ENCODE measurements around the gene POU2F2. TPM values are rescaled to one million over a fixed set of nuclear protein-coding genes. Genes with fewer than 3 reads are reported as not detected.

Gene POU2F2
- polyA plus RNA-seq, 2 of the 4 experiments (the other 2 are of a cell fraction), result 0.16 to 0.28 TPM

DNA sequence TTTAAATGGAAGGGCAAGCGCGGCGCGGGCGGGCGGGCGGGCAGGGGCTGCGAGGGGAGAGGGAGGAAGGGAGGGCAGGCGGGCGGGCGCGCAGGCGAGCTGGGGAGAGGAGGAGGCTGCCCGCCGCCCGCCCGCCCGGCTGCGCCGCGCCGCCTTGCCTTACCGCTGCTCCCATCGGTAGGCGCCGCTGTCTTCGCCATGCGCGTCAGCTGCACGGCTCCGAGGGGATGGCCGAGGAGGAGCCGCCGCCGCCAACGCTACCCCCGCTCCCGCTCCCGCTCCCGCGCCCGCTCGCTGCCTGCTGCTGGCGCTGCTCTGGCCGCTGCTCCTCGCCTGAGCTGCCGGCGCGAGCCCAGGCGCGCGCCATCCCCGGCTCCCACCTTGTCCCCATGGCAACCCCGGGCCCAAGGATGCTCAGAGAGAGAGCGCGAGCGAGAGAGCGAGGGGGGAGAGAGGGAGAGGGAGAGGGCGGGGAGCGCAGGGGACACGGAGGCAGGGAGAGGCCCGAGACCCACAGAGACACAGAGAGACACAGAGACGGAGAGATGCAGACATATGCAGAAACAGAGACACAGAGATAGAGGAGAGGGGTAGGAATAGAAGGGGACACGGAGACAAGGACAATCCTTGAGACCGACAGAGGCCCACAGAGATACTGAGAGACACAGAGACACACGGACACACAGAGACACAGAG is 44.9 kb upstream of the POU2F2 start:
- Histone ChIP-seq H3K4me3 (peak overlapping the region; percentile 56), H3K9me3 (no peaks in the 10 kb centered on the region), H3K4me1 (peaks cover 16% of the 10 kb centered on the region), H3K27ac (peak overlapping the region in 1 of 2 experiments; percentile 52; a peak in 2 of 6 replicates), H3K4me2 (peak overlapping the region; percentile 98)
- FAIRE-seq (no peak), ATAC-seq (peak; percentile 84 to 95), DNase-seq (ENCODE audit: low read depth in 1 of 2, low spot score in 1 of 2) (peak; percentile 90)
- POLR2A ChIA-PET, result interaction anchor here (0.6 to 1.7 kb wide), 7 partner anchors 32 to 256 kb away, joined by 3 to 11 read pairs (median 3); partner anchors contain the start of genes GSK3A and ZNF574
- WGBS (ENCODE audit: missing lambda C conversion rate), result 3% methylated on average over 54 of the region's 66 CpGs
- TF ChIP-seq RCOR1 (IDR thresholded peaks at IDR 0.05; ENCODE audit: low read depth, low read length) (no peak), BHLHE40 (IDR thresholded peaks at IDR 0.05; ENCODE audit: low read depth, low read length) (no peak), HES2 (IDR thresholded peaks at IDR 0.05) (no peak), JUNB (IDR thresholded peaks at IDR 0.05) (no peak), KDM1A (IDR thresholded peaks at IDR 0.05; ENCODE audit: low read depth) (peak; percentile 88), HOXA7 (CRISPR knock-in tag; IDR thresholded peaks at IDR 0.05) (no peak), TFCP2L1 (CRISPR knock-in tag; IDR thresholded peaks at IDR 0.05) (no peak), ELK1 (IDR thresholded peaks at IDR 0.05; ENCODE audit: low read depth, low read length) (no peak), MAZ (IDR thresholded peaks at IDR 0.05; ENCODE audit: borderline replicate concordance, low read depth, low read length) (no peak), MYC (IDR thresholded peaks at IDR 0.05; ENCODE audit: borderline replicate concordance, low read length) (peak; percentile 70; the same call in 1 of the 2 replicates), CHD4 (IDR thresholded peaks at IDR 0.05; ENCODE audit: borderline replicate concordance) (no peak), NFE2L2 (conservative IDR thresholded peaks at IDR 0.05; ENCODE audit: low read length) (no peak), HOXB5 (CRISPR knock-in tag; IDR thresholded peaks at IDR 0.05) (no peak), HOXB13 (CRISPR knock-in tag; IDR thresholded peaks at IDR 0.05; ENCODE audit: low read depth) (no peak), MAX (IDR thresholded peaks at IDR 0.05) (peak; percentile 70; the same call in 1 of the 2 replicates), JUN (IDR thresholded peaks at IDR 0.05) (0 out of 5 replicates have a peak, but pooled peaks of 1 of the 2 experiments have one; percentile 21), SMC3 (IDR thresholded peaks at IDR 0.05) (peak; percentile 36; the same call in 2 of the 3 replicates), HDAC2 (IDR thresholded peaks at IDR 0.05) (0 out of 2 replicates have a peak, but pooled peaks have one; percentile 38), EP300 (IDR thresholded peaks at IDR 0.05) (no peak), PBX3 (IDR thresholded peaks at IDR 0.05) (no peak), ZC3H11A (IDR thresholded peaks at IDR 0.05) (no peak), FOSL2 (IDR thresholded peaks at IDR 0.05) (no peak), FOSL2 (CRISPR knock-in tag; IDR thresholded peaks at IDR 0.05) (0 out of 2 replicates have a peak, but pooled peaks have one; percentile 14), FOXS1 (CRISPR knock-in tag; IDR thresholded peaks at IDR 0.05) (no peak), GATA3 (IDR thresholded peaks at IDR 0.05; ENCODE audit: borderline replicate concordance) (no peak), CBX2 (IDR thresholded peaks at IDR 0.05; ENCODE audit: borderline replicate concordance, low read depth) (no peak), CHD2 (IDR thresholded peaks at IDR 0.05; ENCODE audit: low read length, partially characterized antibody) (no peak), ZFP36 (IDR thresholded peaks at IDR 0.05; ENCODE audit: borderline replicate concordance, partially characterized antibody) (peak; percentile 13), RAD21 (conservative IDR thresholded peaks at IDR 0.05 in 1 of 2, IDR thresholded peaks at IDR 0.05 in 1 of 2) (peak in 1 of 2 experiments; percentile 39; a peak in 2 of 5 replicates), EHF (CRISPR knock-in tag; IDR thresholded peaks at IDR 0.05) (no peak), TP53 (CRISPR knock-in tag; IDR thresholded peaks at IDR 0.05) (no peak)
- TF ChIP-seq, protein P1, sequence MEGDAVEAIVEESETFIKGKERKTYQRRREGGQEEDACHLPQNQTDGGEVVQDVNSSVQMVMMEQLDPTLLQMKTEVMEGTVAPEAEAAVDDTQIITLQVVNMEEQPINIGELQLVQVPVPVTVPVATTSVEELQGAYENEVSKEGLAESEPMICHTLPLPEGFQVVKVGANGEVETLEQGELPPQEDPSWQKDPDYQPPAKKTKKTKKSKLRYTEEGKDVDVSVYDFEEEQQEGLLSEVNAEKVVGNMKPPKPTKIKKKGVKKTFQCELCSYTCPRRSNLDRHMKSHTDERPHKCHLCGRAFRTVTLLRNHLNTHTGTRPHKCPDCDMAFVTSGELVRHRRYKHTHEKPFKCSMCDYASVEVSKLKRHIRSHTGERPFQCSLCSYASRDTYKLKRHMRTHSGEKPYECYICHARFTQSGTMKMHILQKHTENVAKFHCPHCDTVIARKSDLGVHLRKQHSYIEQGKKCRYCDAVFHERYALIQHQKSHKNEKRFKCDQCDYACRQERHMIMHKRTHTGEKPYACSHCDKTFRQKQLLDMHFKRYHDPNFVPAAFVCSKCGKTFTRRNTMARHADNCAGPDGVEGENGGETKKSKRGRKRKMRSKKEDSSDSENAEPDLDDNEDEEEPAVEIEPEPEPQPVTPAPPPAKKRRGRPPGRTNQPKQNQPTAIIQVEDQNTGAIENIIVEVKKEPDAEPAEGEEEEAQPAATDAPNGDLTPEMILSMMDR (IDR thresholded peaks at IDR 0.05), result peak; percentile 73
- TF ChIP-seq, protein P2, sequence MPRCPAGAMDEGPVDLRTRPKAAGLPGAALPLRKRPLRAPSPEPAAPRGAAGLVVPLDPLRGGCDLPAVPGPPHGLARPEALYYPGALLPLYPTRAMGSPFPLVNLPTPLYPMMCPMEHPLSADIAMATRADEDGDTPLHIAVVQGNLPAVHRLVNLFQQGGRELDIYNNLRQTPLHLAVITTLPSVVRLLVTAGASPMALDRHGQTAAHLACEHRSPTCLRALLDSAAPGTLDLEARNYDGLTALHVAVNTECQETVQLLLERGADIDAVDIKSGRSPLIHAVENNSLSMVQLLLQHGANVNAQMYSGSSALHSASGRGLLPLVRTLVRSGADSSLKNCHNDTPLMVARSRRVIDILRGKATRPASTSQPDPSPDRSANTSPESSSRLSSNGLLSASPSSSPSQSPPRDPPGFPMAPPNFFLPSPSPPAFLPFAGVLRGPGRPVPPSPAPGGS (IDR thresholded peaks at IDR 0.05), result no peak
- CTCF ChIA-PET, result interaction anchor here (0.6 to 4.6 kb wide), 38 partner anchors 8 to 284 kb away, joined by 3 to 54 read pairs (median 4); partner anchors contain the start of genes GSK3A and POU2F2
